ENCODE data around the gene SLC46A2.

SLC46A2 gene

DNA sequence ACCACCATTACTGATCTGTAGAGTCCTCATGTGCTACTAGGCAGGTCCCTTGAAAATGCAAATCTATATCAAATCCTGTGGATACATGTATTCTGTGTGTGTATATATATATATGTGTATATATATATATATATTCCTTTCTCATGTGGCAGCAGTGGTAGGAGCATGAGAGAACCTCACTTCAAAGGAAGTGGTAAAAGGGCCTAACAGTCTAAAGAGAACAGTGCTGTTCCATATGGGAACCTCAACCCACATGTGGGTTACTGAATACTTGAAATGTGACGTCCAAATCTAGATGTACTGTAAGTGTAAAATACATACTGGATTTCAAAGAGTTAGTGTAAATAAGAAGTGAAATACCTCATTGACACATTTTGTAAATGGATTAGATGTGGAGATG is 5.4 kb downstream of the SLC46A2 start:
- Histone ChIP-seq H2AFZ (ENCODE audit: low read depth) (no peak overlapping the region), H3K27me3 (ENCODE audit: insufficient read depth, low read depth) (no peaks in the 10 kb centered on the region), H3K27ac (no peak overlapping the region), H3K79me2 (ENCODE audit: insufficient read depth, low read depth) (no peaks in the 10 kb centered on the region), H3K4me2 (no peak overlapping the region), H3K4me3 (IDR thresholded peaks at IDR 0.05; ENCODE audit: insufficient read depth, low read depth, low read length) (no peak overlapping the region), H3K9ac (no peak overlapping the region), H4K20me1 (ENCODE audit: insufficient read depth) (no peaks in the 10 kb centered on the region), H3K4me1 (ENCODE audit: low read depth, poor library complexity, severe bottlenecking) (no peaks in the 10 kb centered on the region), H3K36me3 (ENCODE audit: insufficient read depth) (no peaks in the 10 kb centered on the region)
- TF ChIP-seq, protein P1, sequence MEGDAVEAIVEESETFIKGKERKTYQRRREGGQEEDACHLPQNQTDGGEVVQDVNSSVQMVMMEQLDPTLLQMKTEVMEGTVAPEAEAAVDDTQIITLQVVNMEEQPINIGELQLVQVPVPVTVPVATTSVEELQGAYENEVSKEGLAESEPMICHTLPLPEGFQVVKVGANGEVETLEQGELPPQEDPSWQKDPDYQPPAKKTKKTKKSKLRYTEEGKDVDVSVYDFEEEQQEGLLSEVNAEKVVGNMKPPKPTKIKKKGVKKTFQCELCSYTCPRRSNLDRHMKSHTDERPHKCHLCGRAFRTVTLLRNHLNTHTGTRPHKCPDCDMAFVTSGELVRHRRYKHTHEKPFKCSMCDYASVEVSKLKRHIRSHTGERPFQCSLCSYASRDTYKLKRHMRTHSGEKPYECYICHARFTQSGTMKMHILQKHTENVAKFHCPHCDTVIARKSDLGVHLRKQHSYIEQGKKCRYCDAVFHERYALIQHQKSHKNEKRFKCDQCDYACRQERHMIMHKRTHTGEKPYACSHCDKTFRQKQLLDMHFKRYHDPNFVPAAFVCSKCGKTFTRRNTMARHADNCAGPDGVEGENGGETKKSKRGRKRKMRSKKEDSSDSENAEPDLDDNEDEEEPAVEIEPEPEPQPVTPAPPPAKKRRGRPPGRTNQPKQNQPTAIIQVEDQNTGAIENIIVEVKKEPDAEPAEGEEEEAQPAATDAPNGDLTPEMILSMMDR (conservative IDR thresholded peaks at IDR 0.05; ENCODE audit: low read depth, low read length), result no peak

DNA sequence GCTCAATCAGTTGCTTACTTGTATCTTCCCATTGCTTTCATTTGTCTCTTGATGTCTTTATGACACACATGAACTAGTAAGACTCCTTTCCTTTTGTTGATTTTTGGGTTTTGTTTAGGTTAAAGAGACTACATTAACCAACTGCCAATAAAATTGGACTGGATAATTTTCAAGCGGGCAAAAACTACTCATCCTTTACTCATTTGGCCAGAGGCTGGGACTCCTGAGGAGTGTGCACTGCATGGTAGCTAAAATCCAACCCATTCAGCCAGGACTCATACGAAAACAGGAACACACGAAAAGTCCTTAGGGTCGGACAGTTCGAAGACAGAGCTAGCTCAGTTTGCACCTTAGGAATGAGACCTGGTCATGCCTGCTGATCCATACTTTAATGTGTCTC is 6.0 kb downstream of the SLC46A2 start:
- H3K9ac ChIP-seq, result no peak overlapping the region
- H3K27me3 ChIP-seq (ENCODE audit: insufficient read depth, low read depth), result no peaks in the 10 kb centered on the region
- TF ChIP-seq, protein P1 (conservative IDR thresholded peaks at IDR 0.05; ENCODE audit: low read depth, low read length), result no peak
- H3K79me2 ChIP-seq (ENCODE audit: insufficient read depth, low read depth), result no peaks in the 10 kb centered on the region
- no peaks in the 10 kb centered on the region for H3K36me3 ChIP-seq (ENCODE audit: insufficient read depth)
- no peaks in the 10 kb centered on the region for H3K4me1 ChIP-seq (ENCODE audit: low read depth, poor library complexity, severe bottlenecking)
- no peak overlapping the region for H3K27ac ChIP-seq
- no peaks in the 10 kb centered on the region for H4K20me1 ChIP-seq (ENCODE audit: insufficient read depth)
- no peak overlapping the region for H3K4me2 ChIP-seq
- no peak overlapping the region for H2AFZ ChIP-seq (ENCODE audit: low read depth)
- H3K4me3 ChIP-seq (IDR thresholded peaks at IDR 0.05; ENCODE audit: insufficient read depth, low read depth, low read length), result no peak overlapping the region

DNA sequence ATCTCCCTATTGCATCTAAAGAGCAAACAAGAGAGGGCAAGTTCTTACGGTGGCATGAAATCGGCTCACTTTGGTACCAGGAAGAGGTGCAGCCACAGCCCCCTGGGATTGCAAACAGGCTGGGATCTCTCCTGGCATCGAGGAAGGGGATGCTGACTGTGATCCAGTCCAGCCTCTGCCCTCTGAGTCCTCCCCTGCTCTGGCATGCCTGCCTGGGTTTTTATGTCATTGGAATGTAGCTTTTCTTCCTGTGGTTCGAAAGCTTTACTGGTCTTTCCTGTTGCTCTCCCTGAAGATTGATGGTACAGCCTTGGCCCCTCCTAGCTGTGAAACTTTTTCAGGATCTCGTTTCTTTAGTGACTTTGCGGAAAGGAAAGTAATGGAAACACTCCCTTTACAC is 6.6 kb downstream of the SLC46A2 start:
- TF ChIP-seq, protein P1 (conservative IDR thresholded peaks at IDR 0.05; ENCODE audit: low read depth, low read length), result no peak
- Histone ChIP-seq H4K20me1 (ENCODE audit: insufficient read depth) (no peaks in the 10 kb centered on the region), H3K79me2 (ENCODE audit: insufficient read depth, low read depth) (no peaks in the 10 kb centered on the region), H3K36me3 (ENCODE audit: insufficient read depth) (no peaks in the 10 kb centered on the region), H2AFZ (ENCODE audit: low read depth) (no peak overlapping the region), H3K4me1 (ENCODE audit: low read depth, poor library complexity, severe bottlenecking) (no peaks in the 10 kb centered on the region), H3K27ac (no peak overlapping the region), H3K27me3 (ENCODE audit: insufficient read depth, low read depth) (no peaks in the 10 kb centered on the region), H3K4me3 (IDR thresholded peaks at IDR 0.05; ENCODE audit: insufficient read depth, low read depth, low read length) (no peak overlapping the region), H3K9ac (no peak overlapping the region), H3K4me2 (no peak overlapping the region)

DNA sequence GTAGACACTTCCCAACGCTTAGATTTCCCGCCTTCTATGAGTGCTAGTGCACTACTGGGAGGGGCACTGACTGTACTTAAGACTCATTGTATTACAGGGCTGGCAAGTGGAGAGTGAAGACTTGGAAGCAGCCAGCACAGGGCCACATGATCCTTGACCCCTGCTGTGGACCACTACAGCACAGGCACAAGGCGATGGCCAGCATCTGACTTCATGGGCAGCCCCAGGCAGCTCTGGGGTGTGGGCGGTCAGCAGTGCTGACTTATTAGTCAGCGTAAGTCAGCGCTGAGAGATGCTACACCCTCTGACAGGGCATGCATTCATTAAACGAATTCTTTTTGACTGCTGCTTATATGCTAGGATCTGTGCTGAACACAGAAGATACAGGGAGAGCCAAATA is 9.3 kb downstream of the SLC46A2 start:
- Histone ChIP-seq H2AFZ (ENCODE audit: low read depth) (no peak overlapping the region), H3K4me3 (IDR thresholded peaks at IDR 0.05; ENCODE audit: insufficient read depth, low read depth, low read length) (no peak overlapping the region), H3K4me1 (ENCODE audit: low read depth, poor library complexity, severe bottlenecking) (no peaks in the 10 kb centered on the region), H3K27me3 (ENCODE audit: insufficient read depth, low read depth) (no peaks in the 10 kb centered on the region), H3K79me2 (ENCODE audit: insufficient read depth, low read depth) (no peaks in the 10 kb centered on the region), H3K9ac (no peak overlapping the region), H3K36me3 (ENCODE audit: insufficient read depth) (no peaks in the 10 kb centered on the region), H4K20me1 (ENCODE audit: insufficient read depth) (no peaks in the 10 kb centered on the region), H3K27ac (no peak overlapping the region), H3K4me2 (no peak overlapping the region)
- TF ChIP-seq, protein P1 (conservative IDR thresholded peaks at IDR 0.05; ENCODE audit: low read depth, low read length), result no peak

DNA sequence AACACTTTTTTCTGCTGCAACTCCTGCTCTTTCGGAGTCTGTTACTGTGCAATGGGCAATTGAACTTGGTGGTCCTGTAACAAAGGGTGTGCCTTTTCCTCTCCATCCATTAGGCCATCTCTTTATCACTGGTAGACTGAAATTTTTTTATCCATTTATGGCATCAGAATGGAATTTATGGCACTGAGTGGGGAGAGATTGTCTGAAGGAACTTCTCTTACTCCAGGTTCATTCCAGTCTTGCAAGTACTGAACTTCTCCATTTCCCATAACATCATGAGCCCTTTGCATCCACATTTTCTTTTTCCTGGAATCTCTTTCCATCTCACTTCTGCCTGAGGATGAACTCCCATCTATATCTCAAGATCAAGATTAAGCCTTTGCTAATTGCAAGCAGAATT is 10.0 kb downstream of the SLC46A2 start:
- Histone ChIP-seq H2AFZ (ENCODE audit: low read depth) (no peak overlapping the region), H4K20me1 (ENCODE audit: insufficient read depth) (no peaks in the 10 kb centered on the region), H3K36me3 (ENCODE audit: insufficient read depth) (no peaks in the 10 kb centered on the region), H3K27me3 (ENCODE audit: insufficient read depth, low read depth) (no peaks in the 10 kb centered on the region), H3K4me2 (no peak overlapping the region), H3K9ac (no peak overlapping the region), H3K79me2 (ENCODE audit: insufficient read depth, low read depth) (no peaks in the 10 kb centered on the region), H3K27ac (no peak overlapping the region), H3K4me1 (ENCODE audit: low read depth, poor library complexity, severe bottlenecking) (no peaks in the 10 kb centered on the region), H3K4me3 (IDR thresholded peaks at IDR 0.05; ENCODE audit: insufficient read depth, low read depth, low read length) (no peak overlapping the region)
- TF ChIP-seq, protein P1 (conservative IDR thresholded peaks at IDR 0.05; ENCODE audit: low read depth, low read length), result no peak
